DND-41 (cell line): ENCODE results near the gene HMBS.
A peak's percentile ranks its signal among the peaks of the same experiment; 100 is the strongest.

Experiments used
- ATAC-seq: fragments of 200-7000 bp; cut with Tn5 transposase; 3 replicates; pipeline ENCODE4 v1.9.1; 2021; ENCODE audit warnings: low read depth; ENCODE audit not compliant: insufficient read depth
- DNase-seq: peaks from one replicate; pipeline ENCODE4 v3.0.0-alpha.2; 2020
- H2AFZ ChIP-seq: 2 replicates; pipeline ENCODE4 v1.6.0; 2012; ENCODE audit warnings: low read depth, low read length
- H3K27ac ChIP-seq: 2 replicates; pipeline ENCODE4 v1.5.1; 2012; ENCODE audit warnings: low read length, inconsistent platforms
- H3K27me3 ChIP-seq: fragments of 200-600 bp; sonication (generic); 2 replicates; pipeline ENCODE4 v1.6.0; 2012; ENCODE audit warnings: low read length, mild to moderate bottlenecking, inconsistent platforms; ENCODE audit not compliant: insufficient read depth, poor library complexity
- H3K36me3 ChIP-seq: 2 replicates; pipeline ENCODE4 v1.5.1; 2012; ENCODE audit warnings: low read length, inconsistent platforms; ENCODE audit not compliant: insufficient read depth
- H3K4me1 ChIP-seq: 2 replicates; pipeline ENCODE4 v1.5.1; 2012; ENCODE audit warnings: mild to moderate bottlenecking, low read length; ENCODE audit not compliant: insufficient read depth
- H3K4me2 ChIP-seq: 2 replicates; pipeline ENCODE4 v1.6.0; 2012; ENCODE audit warnings: mild to moderate bottlenecking, moderate library complexity, low read length, inconsistent platforms; ENCODE audit not compliant: insufficient read depth
- H3K4me3 ChIP-seq, 2 experiments: fragments of 200-600 bp in 1 of 2; shearing (Covaris generic) in 1 of 2; 2 replicates each; pipeline ENCODE4 v1.5.1; 2012 to 2016; ENCODE audit warnings: inconsistent platforms in 2 of 2, low read length in 2 of 2, mild to moderate bottlenecking in 2 of 2, low read depth in 1 of 2, moderate library complexity in 1 of 2
- H3K79me2 ChIP-seq: 2 replicates; pipeline ENCODE4 v1.6.0; 2012; ENCODE audit warnings: low read length, inconsistent platforms; ENCODE audit not compliant: insufficient read depth
- H3K9ac ChIP-seq: 2 replicates; pipeline ENCODE4 v1.6.0; 2012; ENCODE audit warnings: low read depth, mild to moderate bottlenecking, inconsistent platforms, low read length, moderate library complexity
- H3K9me3 ChIP-seq: 2 replicates; pipeline ENCODE4 v1.5.1; 2012; ENCODE audit warnings: low read length, moderate library complexity, mild to moderate bottlenecking, inconsistent platforms; ENCODE audit not compliant: insufficient read depth, severe bottlenecking
- H4K20me1 ChIP-seq: 2 replicates; pipeline ENCODE4 v1.6.0; 2012; ENCODE audit warnings: low read length; ENCODE audit not compliant: insufficient read depth
- EZH2 ChIP-seq: IDR thresholded peaks from 3 replicates; pipeline ENCODE4 v1.6.1; 2012; ENCODE audit warnings: borderline replicate concordance, low read depth, mild to moderate bottlenecking, moderate library complexity, low read length, inconsistent platforms; ENCODE audit not compliant: severe bottlenecking
- TF ChIP-seq, protein P1 (sequence below): IDR thresholded peaks from 2 replicates; pipeline ENCODE4 v1.5.1; 2012; ENCODE audit warnings: borderline replicate concordance, low read length, moderate library complexity, mild to moderate bottlenecking; ENCODE audit not compliant: poor library complexity, severe bottlenecking; ENCODE audit errors: extremely low read depth

Gene HMBS

DNA sequence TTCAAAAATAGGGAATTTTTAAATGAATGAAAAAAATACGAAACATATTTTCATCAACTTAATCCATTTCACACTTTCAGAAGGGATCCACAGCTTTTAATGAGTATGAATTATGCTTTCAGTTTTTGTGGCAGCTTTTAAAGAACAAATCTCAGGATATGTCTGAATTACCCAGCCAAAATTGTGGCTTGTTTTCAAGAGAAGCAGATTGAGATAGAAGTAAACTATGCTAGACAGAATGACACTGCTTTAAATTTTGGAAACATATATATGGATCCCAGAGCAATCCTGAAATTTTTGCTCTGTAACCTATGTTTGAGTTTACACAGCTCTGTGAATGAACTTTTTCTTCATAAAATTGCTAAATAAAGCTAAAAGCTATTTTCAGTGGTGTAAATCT is 34.3 kb downstream of the HMBS start:
- no peak for DNase-seq
- no peak overlapping the region for H2AFZ ChIP-seq
- H4K20me1 ChIP-seq, result peaks cover 8% of the 10 kb centered on the region; the same call in 1 of the 2 replicates
- no peak overlapping the region for H3K4me3 ChIP-seq
- no peaks in the 10 kb centered on the region for H3K9me3 ChIP-seq
- no peak overlapping the region for H3K9ac ChIP-seq
- peaks cover 25% of the 10 kb centered on the region for H3K79me2 ChIP-seq
- TF ChIP-seq, protein P1, sequence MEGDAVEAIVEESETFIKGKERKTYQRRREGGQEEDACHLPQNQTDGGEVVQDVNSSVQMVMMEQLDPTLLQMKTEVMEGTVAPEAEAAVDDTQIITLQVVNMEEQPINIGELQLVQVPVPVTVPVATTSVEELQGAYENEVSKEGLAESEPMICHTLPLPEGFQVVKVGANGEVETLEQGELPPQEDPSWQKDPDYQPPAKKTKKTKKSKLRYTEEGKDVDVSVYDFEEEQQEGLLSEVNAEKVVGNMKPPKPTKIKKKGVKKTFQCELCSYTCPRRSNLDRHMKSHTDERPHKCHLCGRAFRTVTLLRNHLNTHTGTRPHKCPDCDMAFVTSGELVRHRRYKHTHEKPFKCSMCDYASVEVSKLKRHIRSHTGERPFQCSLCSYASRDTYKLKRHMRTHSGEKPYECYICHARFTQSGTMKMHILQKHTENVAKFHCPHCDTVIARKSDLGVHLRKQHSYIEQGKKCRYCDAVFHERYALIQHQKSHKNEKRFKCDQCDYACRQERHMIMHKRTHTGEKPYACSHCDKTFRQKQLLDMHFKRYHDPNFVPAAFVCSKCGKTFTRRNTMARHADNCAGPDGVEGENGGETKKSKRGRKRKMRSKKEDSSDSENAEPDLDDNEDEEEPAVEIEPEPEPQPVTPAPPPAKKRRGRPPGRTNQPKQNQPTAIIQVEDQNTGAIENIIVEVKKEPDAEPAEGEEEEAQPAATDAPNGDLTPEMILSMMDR, result no peak
- ATAC-seq, result no peak
- H3K4me2 ChIP-seq, result no peak overlapping the region
- no peaks in the 10 kb centered on the region for H3K27me3 ChIP-seq
- H3K27ac ChIP-seq, result no peak overlapping the region
- H3K36me3 ChIP-seq, result peaks cover 36% of the 10 kb centered on the region
- H3K4me1 ChIP-seq, result peaks cover 26% of the 10 kb centered on the region

DNA sequence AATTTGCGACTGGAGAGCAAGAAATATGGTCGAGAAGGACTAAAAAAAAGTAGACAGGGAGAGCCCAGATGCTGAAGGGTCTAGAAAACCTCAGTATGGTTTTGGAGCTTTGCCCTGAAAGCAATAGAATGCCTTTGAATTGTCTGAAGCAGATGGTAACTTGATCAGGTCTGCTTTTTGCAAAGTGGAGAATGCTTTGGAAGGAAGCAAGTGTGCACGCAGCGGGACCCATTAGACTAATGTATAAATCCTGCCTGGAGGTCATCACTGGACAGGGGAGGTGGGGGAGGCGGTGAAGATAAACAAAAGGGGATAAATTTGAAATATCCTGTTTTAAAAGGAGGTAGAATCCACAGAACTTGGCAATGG is 35.9 kb downstream of the HMBS start:
- H3K27ac ChIP-seq, result peak overlapping the region; percentile 80
- peak overlapping the region; percentile 84 for H2AFZ ChIP-seq
- H3K9me3 ChIP-seq, result no peaks in the 10 kb centered on the region

DNA sequence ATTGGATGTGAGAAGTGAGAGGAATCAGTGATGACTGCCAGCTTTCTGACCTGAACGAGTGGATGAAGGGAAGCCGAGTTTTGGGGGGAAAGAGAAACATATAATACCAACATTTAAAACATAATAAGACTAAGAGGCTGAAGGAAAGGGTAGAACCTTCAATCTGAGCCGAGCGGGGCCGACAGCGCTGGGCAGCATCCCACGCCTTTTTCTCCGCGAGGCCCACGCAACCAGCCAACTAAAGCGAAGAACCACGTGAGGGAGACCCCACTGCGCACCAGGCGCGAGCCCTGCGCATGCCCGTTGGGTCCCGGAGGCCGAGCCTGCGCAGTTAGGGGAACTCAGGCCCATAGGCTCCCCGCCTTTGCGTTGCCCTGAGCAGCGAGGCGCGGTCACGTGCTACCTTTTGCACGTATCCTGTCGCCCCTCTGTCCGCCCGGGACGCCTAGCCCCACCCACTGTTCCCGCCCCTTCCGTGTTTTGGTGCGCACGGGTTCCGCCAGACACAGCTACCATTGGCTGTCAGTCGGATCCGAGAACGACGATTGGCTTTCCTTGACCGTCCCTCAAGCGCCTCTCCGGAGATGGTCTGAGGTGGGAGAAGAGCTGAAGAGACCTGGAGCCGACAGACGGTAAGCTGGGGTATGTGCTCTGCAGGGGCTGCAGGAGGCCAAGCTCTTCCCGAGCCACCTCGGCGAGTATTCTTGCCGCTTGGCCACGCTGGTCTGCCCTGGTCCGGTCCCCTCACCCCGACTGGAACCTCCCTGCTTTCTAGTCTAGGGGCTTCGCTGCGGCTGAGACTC is 36.5 kb downstream of the HMBS start, which contains the start of gene HINFP:
TSS of gene HINFP (plus strand) at position 573 of the 803 bp plus-strand sequence. CDS start 5,365 bp downstream, outside the sequence.
- peaks cover 26% of the 10 kb centered on the region for H3K4me1 ChIP-seq
- H3K4me3 ChIP-seq, result peak within 1 kb of the TSS; percentile 40 to 86
- peaks cover 22% of the 10 kb centered on the region for H3K36me3 ChIP-seq
- H4K20me1 ChIP-seq, result peaks cover 7% of the 10 kb centered on the region; the same call in 1 of the 2 replicates
- no peaks in the 10 kb centered on the region for H3K9me3 ChIP-seq
- H3K27me3 ChIP-seq, result no peaks in the 10 kb centered on the region
- peak within 1 kb of the TSS; percentile 68 for H3K9ac ChIP-seq
- TF ChIP-seq, protein P1, result no peak
- no peak for TF ChIP-seq EZH2
- peak within 1 kb of the TSS; percentile 84 for H2AFZ ChIP-seq
- peak; percentile 100 for DNase-seq
- H3K79me2 ChIP-seq, result peaks cover 31% of the 10 kb centered on the region
- ATAC-seq, result peak; percentile 94
- H3K27ac ChIP-seq, result peak within 1 kb of the TSS; percentile 80
- H3K4me2 ChIP-seq, result peak within 1 kb of the TSS; percentile 85

More for the DNA sequence above, 35.9 kb downstream of the HMBS start:
- Histone ChIP-seq H3K4me1 (peaks cover 26% of the 10 kb centered on the region), H4K20me1 (peaks cover 7% of the 10 kb centered on the region; the same call in 1 of the 2 replicates), H3K36me3 (peaks cover 28% of the 10 kb centered on the region), H3K4me2 (peak overlapping the region; percentile 85), H3K79me2 (peaks cover 31% of the 10 kb centered on the region), H3K9ac (peak overlapping the region; percentile 62), H3K4me3 (peak overlapping the region; percentile 25 to 58; a peak in 3 of 4 replicates), H3K27me3 (no peaks in the 10 kb centered on the region)
- TF ChIP-seq, protein P1, result no peak
- TF ChIP-seq EZH2, result no peak
- DNase-seq (no peak), ATAC-seq (no peak)
